A549 treated with GW870086 at 1 μM for 4 hours (cell line): ENCODE data around the gene AGGF1. TPM values are rescaled to one million over a fixed set of nuclear protein-coding genes. Genes with fewer than 3 reads are reported as not detected.

ENCODE experiments used
- total RNA-seq: library from RNA; stranded (reverse); fragments of 200-300 nt; extraction: Qiagen RNA extraction; gene quantifications from 5 replicates; pipeline ENCODE4 v1.2.3, GENCODE V29; 2022; ENCODE audit warnings: low read depth

Gene AGGF1
- 11.4 to 15.7 TPM (median 13.7 TPM) in 5 replicates for total RNA-seq

GRCh38 chr5:77030097-77031071 lies at the start of gene AGGF1:
Gene AGGF1, plus strand, starts transcription at chr5:77030404. Its CDS starts 363 bp downstream, at chr5:77030767.

GRCh38 chr5:77086689-77087483 lies 56.7 kb downstream of the AGGF1 start, which contains the start of gene ZBED3:
Gene ZBED3, minus strand, starts transcription at chr5:77087285. Its CDS starts 9,407 bp downstream, at chr5:77077878.

Other genes with a start within 250 kb of the AGGF1 start
- gene F2RL1, start 211.4 kb upstream of the AGGF1 start, total RNA-seq, result 220 to 283 TPM (median 272 TPM) in 5 replicates
- not detected in 5 replicates for gene S100Z, start 180.4 kb upstream of the AGGF1 start, total RNA-seq
- 0.13 to 0.24 TPM in 2 of 5 replicates, not detected in the others for gene CRHBP, start 77.4 kb upstream of the AGGF1 start, total RNA-seq
- gene ZBED3, start 56.9 kb downstream of the AGGF1 start, total RNA-seq, result 3.2 to 4.2 TPM (median 3.6 TPM) in 5 replicates
- gene PDE8B, start 180.3 kb downstream of the AGGF1 start, total RNA-seq, result 1.5 to 2.1 TPM (median 1.7 TPM) in 5 replicates